ENCODE results near the gene OSCP1.

OSCP1 gene

GRCh38 chr1:36382231-36382630 is 68.0 kb downstream of the OSCP1 start:
- H3K9ac ChIP-seq (ENCODE audit: low read depth, low read length, poor library complexity, severe bottlenecking), result no peak overlapping the region
- H3K9me2 ChIP-seq (replicated peaks; ENCODE audit: low read depth, low read length), result no peaks in the 10 kb centered on the region
- H3K79me2 ChIP-seq (ENCODE audit: insufficient read depth, low read length), result peaks cover 78% of the 10 kb centered on the region
- H3K9me3 ChIP-seq (ENCODE audit: insufficient read depth, low read depth, low read length), result no peaks in the 10 kb centered on the region
- H3K36me3 ChIP-seq (ENCODE audit: insufficient read depth, low read length), result no peaks in the 10 kb centered on the region
- H2AFZ ChIP-seq (ENCODE audit: low read length), result no peak overlapping the region
- H4K20me1 ChIP-seq (ENCODE audit: insufficient read depth, low read length, poor library complexity, severe bottlenecking), result peaks cover 4% of the 10 kb centered on the region
- peaks cover 48% of the 10 kb centered on the region for H3K4me1 ChIP-seq (ENCODE audit: insufficient read depth, low read length, poor library complexity, severe bottlenecking)
- H3F3A ChIP-seq (ENCODE audit: low read depth), result peaks cover 3% of the 10 kb centered on the region; the same call in 1 of the 2 replicates
- H3K27me3 ChIP-seq (ENCODE audit: insufficient read depth, low read length, poor library complexity, severe bottlenecking), result no peaks in the 10 kb centered on the region
- peak overlapping the region; percentile 91 for H3K4me2 ChIP-seq (ENCODE audit: low read depth, low read length, poor library complexity, severe bottlenecking)
- TF ChIP-seq CTCF (conservative IDR thresholded peaks at IDR 0.05; ENCODE audit: low read length) (no peak), EZH2phosphoT487 (IDR thresholded peaks at IDR 0.05; ENCODE audit: borderline replicate concordance) (no peak)
- no peak overlapping the region for H3K4me3 ChIP-seq (ENCODE audit: low read length, poor library complexity, severe bottlenecking)

GRCh38 chr1:36381405-36381804 is 68.8 kb downstream of the OSCP1 start:
- Histone ChIP-seq H3K9me2 (replicated peaks; ENCODE audit: low read depth, low read length) (no peaks in the 10 kb centered on the region), H2AFZ (ENCODE audit: low read length) (no peak overlapping the region), H3K36me3 (ENCODE audit: insufficient read depth, low read length) (no peaks in the 10 kb centered on the region), H3K4me2 (ENCODE audit: low read depth, low read length, poor library complexity, severe bottlenecking) (peak overlapping the region; percentile 30), H3K4me1 (ENCODE audit: insufficient read depth, low read length, poor library complexity, severe bottlenecking) (peaks cover 43% of the 10 kb centered on the region), H3K79me2 (ENCODE audit: insufficient read depth, low read length) (peaks cover 86% of the 10 kb centered on the region), H3K27me3 (ENCODE audit: insufficient read depth, low read length, poor library complexity, severe bottlenecking) (no peaks in the 10 kb centered on the region), H4K20me1 (ENCODE audit: insufficient read depth, low read length, poor library complexity, severe bottlenecking) (peaks cover 4% of the 10 kb centered on the region), H3K9ac (ENCODE audit: low read depth, low read length, poor library complexity, severe bottlenecking) (no peak overlapping the region), H3K4me3 (ENCODE audit: low read length, poor library complexity, severe bottlenecking) (no peak overlapping the region), H3F3A (ENCODE audit: low read depth) (peaks cover 3% of the 10 kb centered on the region; the same call in 1 of the 2 replicates), H3K9me3 (ENCODE audit: insufficient read depth, low read depth, low read length) (no peaks in the 10 kb centered on the region)
- TF ChIP-seq CTCF (conservative IDR thresholded peaks at IDR 0.05; ENCODE audit: low read length) (no peak), EZH2phosphoT487 (IDR thresholded peaks at IDR 0.05; ENCODE audit: borderline replicate concordance) (no peak)

- H3K9ac ChIP-seq (ENCODE audit: low read depth, low read length, poor library complexity, severe bottlenecking), result no peak overlapping the region
- H3K9me2 ChIP-seq (replicated peaks; ENCODE audit: low read depth, low read length), result no peaks in the 10 kb centered on the region
- H4K20me1 ChIP-seq (ENCODE audit: insufficient read depth, low read length, poor library complexity, severe bottlenecking), result peaks cover 4% of the 10 kb centered on the region
- H3K79me2 ChIP-seq (ENCODE audit: insufficient read depth, low read length), result peaks cover 92% of the 10 kb centered on the region
- peaks cover 3% of the 10 kb centered on the region; the same call in 1 of the 2 replicates for H3F3A ChIP-seq (ENCODE audit: low read depth)
- TF ChIP-seq EZH2phosphoT487 (IDR thresholded peaks at IDR 0.05; ENCODE audit: borderline replicate concordance), result no peak
- TF ChIP-seq CTCF (conservative IDR thresholded peaks at IDR 0.05; ENCODE audit: low read length), result no peak
- H3K4me3 ChIP-seq (ENCODE audit: low read length, poor library complexity, severe bottlenecking), result no peak overlapping the region
- H2AFZ ChIP-seq (ENCODE audit: low read length), result no peak overlapping the region
- H3K4me2 ChIP-seq (ENCODE audit: low read depth, low read length, poor library complexity, severe bottlenecking), result peak overlapping the region; percentile 16
- peaks cover 49% of the 10 kb centered on the region for H3K4me1 ChIP-seq (ENCODE audit: insufficient read depth, low read length, poor library complexity, severe bottlenecking)
- no peaks in the 10 kb centered on the region for H3K9me3 ChIP-seq (ENCODE audit: insufficient read depth, low read depth, low read length)
- H3K27me3 ChIP-seq (ENCODE audit: insufficient read depth, low read length, poor library complexity, severe bottlenecking), result no peaks in the 10 kb centered on the region
- H3K36me3 ChIP-seq (ENCODE audit: insufficient read depth, low read length), result no peaks in the 10 kb centered on the region
These were observed 69.5 kb downstream of the OSCP1 start for GRCh38 chr1:36380782-36381181.
